Measurements from ENCODE around the gene YPEL1.
"Not testable (repeated sequence)": the region's sequence is repeated elsewhere in the genome, so short reads cannot be mapped to it uniquely, and the experiment has no call there.

The YPEL1 gene

DNA sequence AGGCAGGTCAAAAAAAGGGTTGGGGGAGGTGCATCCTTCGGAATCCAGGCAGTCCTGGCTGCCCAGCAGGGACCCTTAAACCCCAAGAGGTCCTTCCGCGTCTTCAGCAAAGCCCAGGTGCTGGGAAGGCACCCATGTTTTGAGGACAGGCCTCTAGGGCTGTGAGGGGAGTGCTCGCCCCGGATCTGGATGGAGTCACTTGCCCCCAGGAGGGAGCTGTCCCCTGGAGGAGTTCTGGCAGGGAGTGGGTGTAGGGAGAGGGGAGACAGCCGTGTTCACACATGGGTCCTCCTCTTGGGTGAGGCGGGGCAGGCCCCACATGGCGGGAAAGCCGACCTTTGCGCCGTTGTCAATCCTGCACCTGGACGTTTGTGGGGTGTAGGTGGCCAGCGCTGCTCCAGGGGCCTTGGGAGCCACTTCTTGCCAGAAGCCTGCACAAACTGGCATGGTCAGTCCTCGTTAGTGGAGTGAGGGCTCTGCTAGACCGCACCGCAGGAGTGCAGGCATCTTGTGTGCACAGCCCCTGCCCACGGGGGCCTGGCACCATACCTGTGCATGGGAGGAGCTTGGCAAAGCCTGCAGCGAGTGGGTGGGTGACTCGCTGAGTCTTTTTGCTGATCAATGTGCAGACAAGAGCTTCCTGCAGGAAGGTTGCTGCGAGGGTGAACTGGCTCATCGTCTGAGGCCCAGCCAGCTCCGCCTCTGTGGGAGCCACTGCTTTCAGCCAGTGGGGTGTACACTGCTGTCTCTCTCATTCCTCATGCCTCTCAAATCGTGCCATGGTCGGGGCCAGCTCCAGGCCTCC is 53.8 kb downstream of the YPEL1 start:
- DNase-seq, result no peak

DNA sequence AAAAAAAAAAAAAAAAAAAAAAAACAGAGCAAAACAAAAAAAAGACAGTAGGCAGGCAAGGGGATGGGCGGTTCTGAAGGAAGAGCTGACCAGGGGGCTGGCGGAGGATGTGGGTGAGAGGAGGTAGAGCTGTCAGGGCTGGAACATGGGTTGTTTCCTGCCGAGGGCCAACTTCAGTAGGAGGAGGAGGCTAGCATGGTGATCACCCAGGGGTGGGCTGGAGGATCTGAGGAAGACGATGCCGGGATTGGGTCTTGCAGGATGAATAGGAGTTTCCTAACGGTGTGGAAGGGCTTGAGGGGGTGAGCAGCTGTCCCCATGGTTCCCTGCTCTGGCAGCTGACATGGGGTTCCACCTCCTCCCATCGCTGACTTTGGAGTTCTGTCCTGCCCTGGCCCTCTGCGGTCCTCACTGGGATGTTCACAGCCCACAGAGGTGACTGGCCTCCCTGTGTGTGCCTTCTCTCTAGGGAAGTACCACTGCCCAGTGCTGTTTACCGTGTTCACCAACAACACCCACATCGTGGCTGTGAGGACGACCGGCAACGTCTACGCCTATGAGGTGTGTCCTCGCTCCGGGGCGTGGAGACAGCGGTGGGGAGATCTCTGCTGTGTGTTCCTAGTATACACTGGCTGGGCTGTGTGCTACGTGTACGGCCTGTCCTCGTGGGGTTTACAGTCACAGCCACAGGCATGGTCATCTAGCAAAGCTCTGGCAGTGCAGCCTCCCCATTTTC is 54.6 kb downstream of the YPEL1 start:
- no peak for DNase-seq

- no peak for DNase-seq
Observed at GRCh38 chr22:21679383-21679782, 56.2 kb downstream of the YPEL1 start.

- not testable (repeated sequence) for DNase-seq
Observed at GRCh38 chr22:21678842-21679241, 56.8 kb downstream of the YPEL1 start.

DNA sequence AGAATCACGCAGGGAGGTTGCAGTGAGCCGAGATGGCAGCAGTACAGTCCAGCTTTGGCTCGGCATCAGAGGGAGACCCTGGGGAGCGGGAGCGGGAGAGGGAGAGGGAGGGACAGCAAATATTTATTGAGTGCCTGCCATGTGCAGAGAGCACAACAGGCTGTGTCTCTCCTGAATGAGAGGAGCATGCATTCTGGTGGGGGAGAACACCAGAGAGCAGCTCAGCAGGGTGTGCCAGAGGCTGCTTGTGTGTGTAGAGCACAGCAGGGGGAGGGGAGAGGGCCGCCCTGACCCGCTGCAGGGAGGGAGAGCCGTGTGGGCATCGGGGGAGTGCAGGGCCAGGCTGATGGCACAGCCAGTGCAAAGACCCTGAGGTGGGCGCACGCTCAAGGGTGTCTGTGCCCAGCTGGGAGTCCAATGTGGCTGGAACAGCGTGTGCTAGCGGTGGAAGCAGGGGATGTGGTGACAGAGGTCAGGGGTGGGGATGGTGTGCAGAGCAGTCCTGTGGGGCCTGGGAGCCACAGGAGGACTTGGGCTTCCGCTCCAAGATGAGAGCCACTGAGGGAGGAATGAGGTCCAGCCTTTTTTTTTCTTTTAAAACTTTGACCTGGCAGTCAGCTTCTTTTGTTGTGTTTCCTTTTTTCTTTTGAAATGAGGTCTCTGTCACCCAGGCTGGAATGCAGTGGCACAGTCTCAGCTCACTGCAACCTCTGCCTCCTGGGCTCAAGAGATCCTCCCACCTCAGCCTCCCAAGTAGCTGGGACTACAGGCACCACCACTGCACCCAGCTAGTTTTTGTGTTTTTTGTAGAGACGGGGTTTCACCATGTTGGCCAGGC is 57.8 kb downstream of the YPEL1 start:
- DNase-seq, result no peak

GRCh38 chr22:21674638-21675245 is 60.9 kb downstream of the YPEL1 start:
- no peak for DNase-seq

DNA sequence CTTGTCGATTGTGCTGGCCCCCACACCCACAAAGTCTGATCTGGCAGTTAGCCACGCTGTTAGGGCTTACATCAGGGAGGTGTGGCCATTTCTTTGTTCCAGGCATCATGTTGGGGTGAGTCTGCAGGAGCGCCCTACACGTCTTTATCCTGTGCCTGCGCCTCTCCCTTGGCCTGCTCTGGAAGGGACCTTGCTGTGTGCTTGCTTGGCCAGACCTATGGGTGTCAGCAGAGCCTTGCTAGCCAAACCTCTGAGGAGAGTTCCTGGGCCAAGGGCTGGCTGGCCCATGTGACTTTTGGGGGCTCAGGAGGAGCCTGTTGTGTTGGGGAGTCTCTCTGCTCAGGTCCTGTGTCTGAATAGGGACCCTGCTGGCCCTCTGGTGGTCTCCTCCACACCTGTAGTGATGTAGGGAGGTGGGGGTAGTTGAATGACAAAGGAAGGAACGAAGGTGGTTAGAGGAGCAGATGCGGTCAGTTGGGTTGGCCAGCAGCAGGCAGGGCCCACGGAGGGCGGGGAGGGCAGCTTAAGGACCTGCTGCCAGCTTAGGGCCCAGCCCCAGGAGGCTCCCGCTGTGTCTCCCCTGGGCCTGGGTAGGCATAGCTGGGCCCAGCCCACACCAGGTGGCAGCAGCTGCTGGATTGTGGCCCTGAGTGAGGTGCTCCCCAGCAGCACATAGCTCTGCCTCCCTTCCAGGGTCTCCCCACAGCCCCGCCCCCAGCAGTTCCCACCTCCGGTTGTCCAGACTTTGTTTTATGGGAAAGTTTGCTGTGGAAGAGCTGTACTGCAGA is 61.9 kb downstream of the YPEL1 start:
- no peak for DNase-seq

- no peak for DNase-seq
Observed at GRCh38 chr22:21672107-21672629, 63.4 kb downstream of the YPEL1 start.

- no peak for DNase-seq
Observed at GRCh38 chr22:21669026-21669425, 66.6 kb downstream of the YPEL1 start.

- DNase-seq, result no peak
Observed at GRCh38 chr22:21666786-21667185, 68.8 kb downstream of the YPEL1 start.

DNA sequence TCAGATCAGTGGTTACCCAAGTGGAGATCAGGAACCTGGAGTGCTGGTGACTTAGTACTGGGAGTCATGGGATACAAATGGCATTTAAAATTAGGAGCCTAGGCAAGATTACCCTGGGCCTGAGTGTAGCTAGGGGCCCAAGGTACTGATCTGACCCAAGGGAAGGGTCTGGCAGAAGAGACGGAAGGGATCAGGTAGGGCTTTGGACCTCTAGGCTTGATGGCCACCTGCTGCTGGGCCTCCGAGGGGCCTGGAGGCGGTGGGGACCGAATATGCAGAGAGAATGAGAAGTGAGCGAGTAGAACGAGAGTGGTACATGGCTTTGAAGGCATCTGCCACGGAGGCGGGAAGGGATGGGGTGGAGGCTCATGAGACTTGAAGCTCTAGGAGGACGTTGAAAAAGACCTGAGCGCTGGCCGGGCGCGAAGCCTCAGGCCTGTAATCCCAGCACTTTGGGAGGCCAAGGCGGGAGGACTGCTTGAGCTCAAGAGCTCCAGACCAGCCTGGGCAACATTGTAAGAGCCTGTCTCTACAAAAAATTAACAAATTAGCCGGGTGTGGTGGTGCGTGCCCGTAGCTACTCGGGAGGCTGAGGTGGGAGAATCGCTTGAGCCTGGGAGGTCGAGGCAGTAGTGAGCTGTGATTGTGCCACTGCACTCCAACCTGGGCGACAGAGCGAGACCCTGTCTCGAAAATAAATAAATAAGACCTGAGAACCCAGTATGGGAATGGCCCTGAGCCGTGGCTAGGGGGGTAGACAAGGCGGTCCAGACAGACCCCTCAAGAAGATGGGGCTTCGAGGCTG is 70.3 kb downstream of the YPEL1 start:
- DNase-seq, result no peak

DNA sequence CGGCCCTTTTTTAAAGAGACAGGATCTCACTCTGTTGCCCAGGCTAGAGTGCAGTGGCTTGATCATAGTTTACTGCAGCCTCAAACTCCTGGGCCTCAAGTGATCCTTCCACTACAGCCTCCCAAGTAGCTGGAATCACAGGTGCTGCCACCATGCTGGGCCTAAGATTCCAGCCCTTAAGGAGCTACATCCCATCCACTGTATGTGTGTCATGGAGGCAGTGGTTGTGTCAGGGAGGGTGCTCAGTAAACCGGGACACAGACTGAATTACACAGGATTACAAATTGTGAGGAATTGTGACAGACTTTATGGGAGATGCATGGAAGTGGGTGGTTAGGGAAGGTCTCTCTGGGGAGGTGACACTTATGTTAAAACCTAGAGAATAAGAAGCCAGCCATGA is 71.9 kb downstream of the YPEL1 start:
- no peak for DNase-seq

DNA sequence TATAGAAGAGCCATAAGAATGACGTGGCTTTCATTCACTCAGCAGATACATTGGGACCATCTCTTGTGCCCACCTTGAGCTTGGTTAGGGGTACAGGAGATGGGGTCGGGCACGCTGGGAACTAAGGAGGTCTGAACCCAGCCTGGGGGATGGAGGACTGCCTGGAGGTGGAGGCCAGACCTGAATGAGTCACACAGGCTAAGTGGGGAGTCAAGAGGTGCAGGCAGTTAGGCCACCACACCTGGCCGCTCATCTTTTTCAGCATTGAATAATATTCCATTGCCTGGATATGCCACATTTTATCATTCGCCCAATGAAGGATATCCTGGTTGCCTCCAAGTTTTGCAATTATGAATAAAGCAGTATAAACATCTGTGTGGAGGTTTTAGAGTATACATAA is 73.6 kb downstream of the YPEL1 start:
- DNase-seq, result no peak

DNA sequence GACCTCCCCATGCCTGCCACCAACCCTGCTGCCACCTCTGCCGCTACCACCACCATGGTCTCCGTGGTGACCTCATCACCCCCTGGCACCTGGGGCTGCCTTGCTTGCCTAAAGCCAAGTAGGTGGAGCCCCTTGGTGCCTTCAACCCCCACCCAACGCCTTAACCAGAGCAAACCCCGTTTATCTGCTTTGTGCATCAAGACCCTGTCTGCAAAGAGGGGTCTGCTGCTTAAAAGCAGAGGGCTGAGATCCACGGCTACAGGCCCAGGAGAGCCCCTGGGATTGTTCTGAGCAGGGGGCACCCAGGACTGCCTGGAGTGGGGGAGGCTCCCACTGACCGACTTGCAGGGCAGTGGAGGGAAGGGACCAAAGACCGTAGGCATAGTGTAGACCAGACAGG is 74.7 kb downstream of the YPEL1 start:
- no peak for DNase-seq

DNA sequence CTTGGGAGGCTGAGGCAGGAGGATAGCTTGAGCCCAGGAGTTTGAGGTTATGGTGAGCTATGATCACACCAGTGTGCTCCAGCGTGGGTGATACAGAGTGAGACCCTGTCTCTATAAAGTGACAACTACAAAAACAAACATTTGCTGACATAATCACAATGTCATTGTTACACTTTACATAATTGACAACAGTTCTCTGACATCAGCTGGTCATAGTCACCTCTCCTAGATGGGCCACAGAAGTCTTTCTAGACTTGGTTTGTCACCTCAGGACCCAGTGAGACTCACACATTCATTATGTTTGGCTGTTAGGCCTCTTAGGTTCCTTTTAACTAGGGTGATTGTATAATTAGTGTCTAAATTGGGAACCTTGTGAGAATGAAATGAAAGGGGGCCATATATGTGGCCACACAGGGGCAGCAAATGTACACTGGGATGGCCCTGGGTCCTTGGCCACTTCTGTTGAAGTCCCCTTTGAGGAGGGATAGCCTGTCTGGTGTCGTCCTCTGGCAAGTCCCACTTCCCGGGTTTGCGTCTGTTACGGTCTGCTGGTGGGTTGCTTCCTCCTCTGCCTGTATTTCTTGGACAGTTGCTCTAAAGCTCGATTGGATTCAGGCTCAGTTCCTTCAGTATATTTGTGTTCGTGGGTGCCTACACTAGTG is 75.6 kb downstream of the YPEL1 start:
- DNase-seq, result no peak

- peak; percentile 55 for DNase-seq
Observed at GRCh38 chr22:21657360-21658032, 78.1 kb downstream of the YPEL1 start.

DNA sequence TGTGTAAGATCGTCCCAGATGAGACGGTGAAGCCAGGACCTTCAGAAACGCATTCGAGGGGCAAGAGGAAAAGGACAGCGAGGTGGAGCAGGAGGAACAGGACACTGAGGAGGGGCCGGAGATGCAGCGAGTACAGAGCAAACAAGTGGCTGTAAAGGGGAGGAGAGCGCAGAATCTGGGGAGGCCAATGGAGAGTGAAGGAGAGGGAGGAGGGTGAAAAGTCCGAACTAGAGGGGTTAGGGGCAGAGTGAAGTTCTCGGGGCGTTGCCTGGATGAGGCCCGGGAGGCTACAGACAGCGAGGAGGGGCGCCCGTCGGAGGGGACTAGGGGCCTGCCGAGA is 78.6 kb downstream of the YPEL1 start:
- DNase-seq, result no peak

GRCh38 chr22:21652547-21653545 is 82.7 kb downstream of the YPEL1 start:
- DNase-seq, result no peak

Data from activated CD4-positive, alpha-beta T cell treated with anti-CD3 and anti-CD28 coated beads for 1 hour (primary cell).